ENCODE measurements around the gene ZNF668.

Gene ZNF668

GRCh38 chr16:31073970-31074813, at the start of gene ZNF668, which contains the start of gene ZNF646:
TSS of gene ZNF668 (minus strand) at chr16:31074240. CDS start at chr16:31064459, 9,781 bp downstream.
TSS of gene ZNF646 (plus strand) at chr16:31074422. CDS start at chr16:31076325, 1,903 bp downstream.
- peak; percentile 100 for DNase-seq (ENCODE audit: low read depth)
- peak within 1 kb of the TSS; percentile 91 for H3K4me3 ChIP-seq (ENCODE audit: low read length)
- TF ChIP-seq, protein P1, sequence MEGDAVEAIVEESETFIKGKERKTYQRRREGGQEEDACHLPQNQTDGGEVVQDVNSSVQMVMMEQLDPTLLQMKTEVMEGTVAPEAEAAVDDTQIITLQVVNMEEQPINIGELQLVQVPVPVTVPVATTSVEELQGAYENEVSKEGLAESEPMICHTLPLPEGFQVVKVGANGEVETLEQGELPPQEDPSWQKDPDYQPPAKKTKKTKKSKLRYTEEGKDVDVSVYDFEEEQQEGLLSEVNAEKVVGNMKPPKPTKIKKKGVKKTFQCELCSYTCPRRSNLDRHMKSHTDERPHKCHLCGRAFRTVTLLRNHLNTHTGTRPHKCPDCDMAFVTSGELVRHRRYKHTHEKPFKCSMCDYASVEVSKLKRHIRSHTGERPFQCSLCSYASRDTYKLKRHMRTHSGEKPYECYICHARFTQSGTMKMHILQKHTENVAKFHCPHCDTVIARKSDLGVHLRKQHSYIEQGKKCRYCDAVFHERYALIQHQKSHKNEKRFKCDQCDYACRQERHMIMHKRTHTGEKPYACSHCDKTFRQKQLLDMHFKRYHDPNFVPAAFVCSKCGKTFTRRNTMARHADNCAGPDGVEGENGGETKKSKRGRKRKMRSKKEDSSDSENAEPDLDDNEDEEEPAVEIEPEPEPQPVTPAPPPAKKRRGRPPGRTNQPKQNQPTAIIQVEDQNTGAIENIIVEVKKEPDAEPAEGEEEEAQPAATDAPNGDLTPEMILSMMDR (IDR thresholded peaks at IDR 0.05; ENCODE audit: insufficient read depth, low read depth, low read length, missing control alignments), result no peak

- TF ChIP-seq, protein P1 (IDR thresholded peaks at IDR 0.05; ENCODE audit: insufficient read depth, low read depth, low read length, missing control alignments), result no peak
- no peak for DNase-seq (ENCODE audit: low read depth)
- H3K4me3 ChIP-seq (ENCODE audit: low read length), result no peak overlapping the region
These were observed 46.1 kb upstream of the ZNF668 start for GRCh38 chr16:31120129-31120528.

DNA sequence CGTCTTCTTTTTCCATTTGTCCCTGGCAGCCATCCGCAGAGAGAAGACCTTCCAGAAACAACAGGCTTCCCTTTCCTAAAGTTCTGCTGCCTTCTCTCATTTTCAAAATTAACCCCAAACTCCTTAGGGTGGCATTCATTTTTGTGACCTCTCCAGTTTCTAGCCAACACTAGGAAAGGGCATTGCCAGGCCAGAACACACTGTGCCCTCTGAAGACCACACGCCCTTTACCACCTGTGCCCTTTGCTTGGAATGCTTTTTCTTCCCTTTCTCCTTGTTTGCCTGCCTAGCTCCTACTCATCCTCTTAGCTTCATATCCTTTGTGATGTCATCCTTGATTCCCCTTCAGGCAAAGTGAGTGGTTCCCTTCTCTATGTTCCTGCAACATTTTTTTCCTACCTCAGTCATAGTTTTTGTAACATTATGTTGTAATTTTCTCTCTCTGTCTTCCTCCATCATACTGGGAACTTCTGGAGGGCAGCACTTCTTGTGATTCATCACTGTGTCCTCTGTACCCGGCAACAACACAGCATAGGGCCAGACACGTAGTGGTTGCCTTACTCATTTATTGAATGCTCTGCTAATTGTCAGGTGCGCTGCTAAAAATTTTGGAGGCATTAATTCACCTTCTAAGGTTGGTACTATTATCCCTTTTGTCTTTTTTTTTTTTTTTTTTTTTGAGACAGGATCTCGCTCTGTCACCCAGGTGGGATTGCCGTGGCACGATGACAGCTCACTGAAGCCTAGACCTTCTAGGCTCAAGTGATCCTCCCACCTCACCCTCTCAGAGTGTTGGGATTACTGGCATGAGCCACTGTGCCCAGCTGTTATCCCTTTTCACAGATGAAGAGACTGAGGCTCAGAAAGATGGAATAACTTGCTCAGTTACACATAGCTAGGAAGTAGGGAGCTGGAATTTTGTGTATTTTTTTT, 44.4 kb upstream of the ZNF668 start:
- peak overlapping the region; percentile 80 for H3K4me3 ChIP-seq (ENCODE audit: low read length)
- TF ChIP-seq, protein P1 (IDR thresholded peaks at IDR 0.05; ENCODE audit: insufficient read depth, low read depth, low read length, missing control alignments), result no peak
- peak; percentile 98 for DNase-seq (ENCODE audit: low read depth)

DNA sequence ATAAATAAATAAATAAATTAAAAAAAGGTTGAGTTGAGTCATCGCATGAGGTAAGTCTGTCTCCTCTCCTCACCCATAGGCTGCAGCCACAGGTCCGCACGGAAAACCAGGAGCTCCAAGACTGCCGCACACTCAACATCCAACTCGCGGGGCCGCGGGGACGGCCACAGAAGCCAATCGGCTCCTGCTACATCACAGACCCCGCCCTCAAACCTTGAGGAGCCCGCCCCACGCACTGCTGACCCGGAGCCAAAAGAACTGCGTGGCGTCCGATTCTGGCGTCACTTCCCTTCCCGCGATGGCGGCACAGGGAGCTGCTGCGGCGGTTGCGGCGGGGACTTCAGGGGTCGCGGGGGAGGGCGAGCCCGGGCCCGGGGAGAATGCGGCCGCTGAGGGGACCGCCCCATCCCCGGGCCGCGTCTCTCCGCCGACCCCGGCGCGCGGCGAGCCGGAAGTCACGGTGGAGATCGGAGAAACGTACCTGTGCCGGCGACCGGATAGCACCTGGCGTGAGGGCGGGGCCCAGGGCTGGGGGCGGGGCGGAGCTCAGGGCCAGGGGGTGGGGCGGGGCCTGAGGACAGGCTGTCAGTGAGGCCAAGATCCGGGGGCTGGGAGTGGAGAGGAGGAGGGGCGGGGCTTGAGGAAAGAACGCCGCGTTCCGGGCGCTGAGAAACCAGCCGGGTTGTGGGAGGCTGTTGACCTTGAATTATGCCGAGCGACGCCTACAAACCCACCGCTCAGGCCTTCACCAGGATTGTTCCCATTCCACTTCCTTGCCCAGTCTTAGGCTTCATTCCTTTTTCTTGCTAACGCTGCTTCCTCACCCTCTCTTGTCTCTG, 43.6 kb upstream of the ZNF668 start, which contains the start of gene KAT8:
KAT8 (plus strand) TSS at position 281 of the 839 bp plus-strand sequence; CDS start at position 299, 18 bp downstream.
- TF ChIP-seq, protein P1 (IDR thresholded peaks at IDR 0.05; ENCODE audit: insufficient read depth, low read depth, low read length, missing control alignments), result no peak
- DNase-seq (ENCODE audit: low read depth), result peak; percentile 100
- H3K4me3 ChIP-seq (ENCODE audit: low read length), result peak within 1 kb of the TSS; percentile 80

GRCh38 chr16:31114468-31114867, 40.4 kb upstream of the ZNF668 start:
- DNase-seq (ENCODE audit: low read depth), result no peak
- TF ChIP-seq, protein P1 (IDR thresholded peaks at IDR 0.05; ENCODE audit: insufficient read depth, low read depth, low read length, missing control alignments), result no peak
- H3K4me3 ChIP-seq (ENCODE audit: low read length), result no peak overlapping the region
